ENCODE data around the gene FLG2. TPM values are rescaled to one million over a fixed set of nuclear protein-coding genes. Genes with fewer than 3 reads are reported as not detected.
"Not testable (repeated sequence)": the region's sequence is repeated elsewhere in the genome, so short reads cannot be mapped to it uniquely, and the experiment has no call there.

Gene FLG2
- total and polyA plus RNA-seq, 4 donors: not detected

DNA sequence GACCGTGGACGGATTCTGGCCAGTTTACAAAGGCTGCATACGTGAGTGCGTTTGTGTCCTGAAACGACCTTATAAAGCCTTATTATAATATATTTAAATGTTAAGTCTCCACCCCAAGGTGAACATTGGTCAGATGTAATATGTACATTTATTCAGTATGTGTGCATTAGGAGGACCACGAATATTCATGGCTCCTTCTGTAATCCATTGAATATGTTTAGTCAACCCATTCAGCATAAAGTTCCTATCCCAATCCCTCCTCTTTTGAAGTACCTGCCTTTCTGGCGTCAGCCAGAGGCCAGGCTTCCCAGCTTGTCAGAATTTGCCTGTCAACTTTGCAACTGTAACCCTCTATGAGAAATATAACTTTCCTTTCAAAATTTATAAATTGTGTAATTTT, 24.4 kb downstream of the FLG2 start:
- Histone ChIP-seq H3K27me3 (ENCODE audit: control insufficient read depth in 1 of 2, insufficient read depth in 2 of 2, low read length in 1 of 2) (no peaks in the 10 kb centered on the region), H3K27ac (ENCODE audit: low read depth in 1 of 2, low read length in 2 of 2) (no peak overlapping the region), H3K4me3 (ENCODE audit: low read length in 2 of 2) (no peak overlapping the region), H3K4me1 (ENCODE audit: control insufficient read depth in 1 of 2, insufficient read depth in 2 of 2, low read length in 2 of 2) (no peaks in the 10 kb centered on the region), H3K9me3 (ENCODE audit: control insufficient read depth, low read length) (no peaks in the 10 kb centered on the region), H3K36me3 (ENCODE audit: control insufficient read depth in 1 of 2, insufficient read depth in 2 of 2, low read length in 1 of 2) (no peaks in the 10 kb centered on the region)
- 60 to 66% methylated on average over 7 of the region's 7 CpGs for WGBS, 2 donors
- ATAC-seq (ENCODE audit: low FRiP score): no peak
- DNase-seq: no peak
- intact Hi-C loops (cut with DNase I): no loop called here

- DNase-seq (no peak), ATAC-seq (ENCODE audit: low FRiP score) (no peak)
- no peaks in the 10 kb centered on the region for H3K36me3 ChIP-seq (ENCODE audit: control insufficient read depth in 1 of 2, insufficient read depth in 2 of 2, low read length in 1 of 2)
- H3K4me3 ChIP-seq (ENCODE audit: low read length in 2 of 2): no peak overlapping the region
- WGBS, 2 donors: 84 to 88% methylated on average over 1 of the region's 1 CpG
- H3K27ac ChIP-seq (ENCODE audit: low read depth in 1 of 2, low read length in 2 of 2): no peak overlapping the region
- no peaks in the 10 kb centered on the region for H3K9me3 ChIP-seq (ENCODE audit: control insufficient read depth, low read length)
- no peaks in the 10 kb centered on the region for H3K4me1 ChIP-seq (ENCODE audit: control insufficient read depth in 1 of 2, insufficient read depth in 2 of 2, low read length in 2 of 2)
- intact Hi-C loops (cut with DNase I): no loop called here
- H3K27me3 ChIP-seq (ENCODE audit: control insufficient read depth in 1 of 2, insufficient read depth in 2 of 2, low read length in 1 of 2): no peaks in the 10 kb centered on the region
Observed at GRCh38 chr1:152328801-152329391, 30.9 kb downstream of the FLG2 start.

GRCh38 chr1:152325111-152325510, 34.7 kb downstream of the FLG2 start, which contains the start of gene FLG:
Gene FLG (minus strand): TSS chr1:152325239. CDS start chr1:152315456, 9,783 bp downstream.
- Histone ChIP-seq H3K27me3 (ENCODE audit: control insufficient read depth in 1 of 2, insufficient read depth in 2 of 2, low read length in 1 of 2) (no peaks in the 10 kb centered on the region), H3K36me3 (ENCODE audit: control insufficient read depth in 1 of 2, insufficient read depth in 2 of 2, low read length in 1 of 2) (no peaks in the 10 kb centered on the region), H3K4me3 (ENCODE audit: low read length in 2 of 2) (no peak within 1 kb of the TSS), H3K4me1 (ENCODE audit: control insufficient read depth in 1 of 2, insufficient read depth in 2 of 2, low read length in 2 of 2) (no peaks in the 10 kb centered on the region), H3K9me3 (ENCODE audit: control insufficient read depth, low read length) (no peaks in the 10 kb centered on the region), H3K27ac (ENCODE audit: low read depth in 1 of 2, low read length in 2 of 2) (no peak within 1 kb of the TSS)
- 80 to 86% methylated on average over 1 of the region's 1 CpG for WGBS, 2 donors
- ATAC-seq (ENCODE audit: low FRiP score) (no peak), DNase-seq (no peak)
- intact Hi-C loops (cut with DNase I): no loop called here

DNA sequence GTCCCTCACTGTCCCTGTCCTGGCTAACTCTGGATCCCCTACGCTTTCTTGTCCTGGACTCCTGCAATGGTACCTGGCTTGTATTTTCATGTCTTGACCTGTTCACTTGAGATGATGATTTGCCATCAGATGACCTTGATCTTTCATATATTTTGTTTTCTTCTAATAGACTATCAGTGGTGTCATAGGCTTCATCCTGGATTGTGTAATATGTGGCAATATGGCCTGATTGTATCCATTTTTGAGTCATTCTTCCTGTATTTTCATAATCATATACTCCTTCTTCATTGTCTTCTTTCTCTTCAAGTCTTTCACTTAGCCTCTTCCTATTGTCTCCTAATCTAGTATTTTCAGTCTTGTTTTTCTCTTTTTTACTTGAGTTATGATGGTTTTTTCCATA, 45.8 kb downstream of the FLG2 start:
- no peak overlapping the region for H3K27ac ChIP-seq (ENCODE audit: low read depth in 1 of 2, low read length in 2 of 2)
- ATAC-seq (ENCODE audit: low FRiP score): no peak
- no peaks in the 10 kb centered on the region for H3K4me1 ChIP-seq (ENCODE audit: control insufficient read depth in 1 of 2, insufficient read depth in 2 of 2, low read length in 2 of 2)
- 88 to 89% methylated on average over 1 of the region's 1 CpG for WGBS, 2 donors
- peaks cover 10% of the 10 kb centered on the region for H3K9me3 ChIP-seq (ENCODE audit: control insufficient read depth, low read length)
- intact Hi-C loops (cut with DNase I): no loop called here
- no peaks in the 10 kb centered on the region for H3K36me3 ChIP-seq (ENCODE audit: control insufficient read depth in 1 of 2, insufficient read depth in 2 of 2, low read length in 1 of 2)
- DNase-seq: no peak
- H3K27me3 ChIP-seq (ENCODE audit: control insufficient read depth in 1 of 2, insufficient read depth in 2 of 2, low read length in 1 of 2): no peaks in the 10 kb centered on the region
- no peak overlapping the region for H3K4me3 ChIP-seq (ENCODE audit: low read length in 2 of 2)

- no peak for DNase-seq
- WGBS, 2 donors: 95 to 97% methylated on average over 21 of the region's 21 CpGs
Observed at GRCh38 chr1:152313319-152313801, 46.4 kb downstream of the FLG2 start.

DNA sequence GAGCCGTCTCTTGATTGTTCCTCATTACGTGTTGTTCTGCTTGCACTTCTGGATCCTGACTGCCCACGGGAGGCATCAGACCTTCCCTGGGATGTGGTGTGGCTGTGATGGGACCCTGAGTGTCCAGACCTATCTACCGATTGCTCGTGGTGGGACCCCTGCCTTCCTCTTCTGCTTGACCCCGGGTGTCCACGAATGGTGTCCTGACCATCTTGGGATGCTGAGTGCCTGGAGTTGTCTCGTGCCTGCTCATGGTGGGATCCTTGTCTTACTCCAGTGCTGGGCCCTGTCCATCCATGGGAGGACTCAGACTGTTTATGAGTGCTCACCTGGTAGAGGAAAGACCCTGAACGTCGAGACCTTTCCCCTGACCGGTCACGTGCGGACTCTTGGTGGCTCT, 47.6 kb downstream of the FLG2 start:
- not testable (repeated sequence) for H3K27me3 ChIP-seq (ENCODE audit: control insufficient read depth in 1 of 2, insufficient read depth in 2 of 2, low read length in 1 of 2); H3K36me3 ChIP-seq (ENCODE audit: control insufficient read depth in 1 of 2, insufficient read depth in 2 of 2, low read length in 1 of 2)
- peaks cover 10% of the 10 kb centered on the region for H3K9me3 ChIP-seq (ENCODE audit: control insufficient read depth, low read length)

More at GRCh38 chr1:152313319-152313801, 46.4 kb downstream of the FLG2 start:
- H3K4me1 ChIP-seq (ENCODE audit: control insufficient read depth in 1 of 2, insufficient read depth in 2 of 2, low read length in 2 of 2): no peaks in the 10 kb centered on the region
- H3K27me3 ChIP-seq (ENCODE audit: control insufficient read depth in 1 of 2, insufficient read depth in 2 of 2, low read length in 1 of 2): no peaks in the 10 kb centered on the region
- intact Hi-C loops (cut with DNase I): no loop called here
- no peaks in the 10 kb centered on the region for H3K36me3 ChIP-seq (ENCODE audit: control insufficient read depth in 1 of 2, insufficient read depth in 2 of 2, low read length in 1 of 2)
- ATAC-seq (ENCODE audit: low FRiP score): no peak
- H3K27ac ChIP-seq (ENCODE audit: low read depth in 1 of 2, low read length in 2 of 2): no peak overlapping the region
- H3K4me3 ChIP-seq (ENCODE audit: low read length in 2 of 2): no peak overlapping the region
- H3K9me3 ChIP-seq (ENCODE audit: control insufficient read depth, low read length): peaks cover 10% of the 10 kb centered on the region

GRCh38 chr1:152309955-152310354, 49.9 kb downstream of the FLG2 start:
- intact Hi-C loops (cut with DNase I): no loop called here
- H3K9me3 ChIP-seq (ENCODE audit: control insufficient read depth, low read length): peaks cover 11% of the 10 kb centered on the region
- no peaks in the 10 kb centered on the region for H3K27me3 ChIP-seq (ENCODE audit: control insufficient read depth in 1 of 2, insufficient read depth in 2 of 2, low read length in 1 of 2)
- DNase-seq (peak in 1 of 2 donors; percentile 50), ATAC-seq (ENCODE audit: low FRiP score) (no peak)
- no peaks in the 10 kb centered on the region for H3K36me3 ChIP-seq (ENCODE audit: control insufficient read depth in 1 of 2, insufficient read depth in 2 of 2, low read length in 1 of 2)
- H3K4me1 ChIP-seq (ENCODE audit: control insufficient read depth in 1 of 2, insufficient read depth in 2 of 2, low read length in 2 of 2): no peaks in the 10 kb centered on the region
- H3K27ac ChIP-seq (ENCODE audit: low read depth in 1 of 2, low read length in 2 of 2): no peak overlapping the region
- 94 to 95% methylated on average over 9 of the region's 9 CpGs for WGBS, 2 donors
- H3K4me3 ChIP-seq (ENCODE audit: low read length in 2 of 2): no peak overlapping the region

More for the DNA sequence above, 47.6 kb downstream of the FLG2 start:
- H3K4me3 ChIP-seq (ENCODE audit: low read length in 2 of 2); ATAC-seq (ENCODE audit: low FRiP score); intact Hi-C loops (cut with DNase I); H3K4me1 ChIP-seq (ENCODE audit: control insufficient read depth in 1 of 2, insufficient read depth in 2 of 2, low read length in 2 of 2); H3K27ac ChIP-seq (ENCODE audit: low read depth in 1 of 2, low read length in 2 of 2); DNase-seq: not testable (repeated sequence)
- WGBS, 2 donors: 91 to 95% methylated on average over 12 to 13 of the region's 13 CpGs

GRCh38 chr1:152309320-152309901, 50.4 kb downstream of the FLG2 start:
- H3K4me3 ChIP-seq (ENCODE audit: low read length in 2 of 2); ATAC-seq (ENCODE audit: low FRiP score); intact Hi-C loops (cut with DNase I); H3K27me3 ChIP-seq (ENCODE audit: control insufficient read depth in 1 of 2, insufficient read depth in 2 of 2, low read length in 1 of 2); H3K27ac ChIP-seq (ENCODE audit: low read depth in 1 of 2, low read length in 2 of 2); H3K4me1 ChIP-seq (ENCODE audit: control insufficient read depth in 1 of 2, insufficient read depth in 2 of 2, low read length in 2 of 2); H3K36me3 ChIP-seq (ENCODE audit: control insufficient read depth in 1 of 2, insufficient read depth in 2 of 2, low read length in 1 of 2): not testable (repeated sequence)
- H3K9me3 ChIP-seq (ENCODE audit: control insufficient read depth, low read length): peaks cover 11% of the 10 kb centered on the region
- peak in 1 of 2 donors; percentile 55 for DNase-seq
- 86 to 96% methylated on average over 17 of the region's 17 CpGs for WGBS, 2 donors

- ATAC-seq (ENCODE audit: low FRiP score); H3K27me3 ChIP-seq (ENCODE audit: control insufficient read depth in 1 of 2, insufficient read depth in 2 of 2, low read length in 1 of 2); intact Hi-C loops (cut with DNase I); DNase-seq; H3K27ac ChIP-seq (ENCODE audit: low read depth in 1 of 2, low read length in 2 of 2); H3K4me3 ChIP-seq (ENCODE audit: low read length in 2 of 2); H3K36me3 ChIP-seq (ENCODE audit: control insufficient read depth in 1 of 2, insufficient read depth in 2 of 2, low read length in 1 of 2); H3K4me1 ChIP-seq (ENCODE audit: control insufficient read depth in 1 of 2, insufficient read depth in 2 of 2, low read length in 2 of 2): not testable (repeated sequence)
- 87 to 93% methylated on average over 7 of the region's 7 CpGs for WGBS, 2 donors
- peaks cover 11% of the 10 kb centered on the region for H3K9me3 ChIP-seq (ENCODE audit: control insufficient read depth, low read length)
Observed at GRCh38 chr1:152308758-152309157, 51.0 kb downstream of the FLG2 start.
